OCI-LY7 (cell line): ENCODE data around the gene RAC2. TPM values are rescaled to one million over a fixed set of nuclear protein-coding genes. Genes with fewer than 3 reads are reported as not detected.

ENCODE experiments used
- BruUV-seq: library from RNA; stranded (reverse); fragments of 400-500 nt; replicated peaks from 2 replicates; lab custom pipeline; 2021; lab: Mats Ljungman, UMichigan
- CTCF ChIA-PET: fragments of 300-600 bp; sonication (Branson Sonifier 250); formaldehyde crosslinking; loops from one replicate; lab custom pipeline; 2022; ENCODE audit warnings: antibody characterized with exemption; ENCODE audit not compliant: unreplicated experiment; lab: Charles Lee
- POLR2A ChIA-PET: fragments of 300-600 bp; sonication (Branson Sonifier 250); formaldehyde crosslinking; loops from one replicate; lab custom pipeline; 2022; ENCODE audit warnings: antibody characterized with exemption; lab: Charles Lee
- DNase-seq: peaks from one replicate; pipeline ENCODE4 v3.0.0-alpha.2; 2015; ENCODE audit warnings: low spot score
- H2AFZ ChIP-seq: fragments of 200-600 bp; sonication (generic), shearing (Covaris generic); 2 replicates; pipeline ENCODE4 v1.6.1; 2014; ENCODE audit warnings: mild to moderate bottlenecking, antibody characterized with exemption, low read length, moderate library complexity
- H3K27ac ChIP-seq: fragments of 200-600 bp; sonication (generic); 2 replicates; pipeline ENCODE4 v1.5.1; 2014; ENCODE audit warnings: mixed run types, low read depth, mild to moderate bottlenecking, moderate library complexity, low read length, inconsistent platforms; ENCODE audit not compliant: poor library complexity, severe bottlenecking
- H3K36me3 ChIP-seq: fragments of 200-600 bp; sonication (generic); 2 replicates; pipeline ENCODE4 v1.6.1; 2014; ENCODE audit warnings: mild to moderate bottlenecking, antibody characterized with exemption, low read length, moderate library complexity, mixed read lengths; ENCODE audit not compliant: insufficient read depth
- H3K4me1 ChIP-seq: fragments of 200-600 bp; sonication (generic); 2 replicates; pipeline ENCODE4 v1.5.1; 2014; ENCODE audit warnings: mild to moderate bottlenecking, low read length; ENCODE audit not compliant: insufficient read depth, poor library complexity, severe bottlenecking
- H3K4me2 ChIP-seq: fragments of 200-600 bp; sonication (generic); 2 replicates; pipeline ENCODE4 v1.6.1; 2014; ENCODE audit warnings: mild to moderate bottlenecking, low read length
- H3K4me3 ChIP-seq: fragments of 200-600 bp; sonication (generic); 2 replicates; pipeline ENCODE4 v1.5.1; 2014; ENCODE audit warnings: mild to moderate bottlenecking, low read depth, low read length; ENCODE audit not compliant: poor library complexity, severe bottlenecking
- H3K79me2 ChIP-seq: fragments of 200-600 bp; sonication (generic); 2 replicates; pipeline ENCODE4 v1.6.1; 2016; ENCODE audit warnings: low read depth, mild to moderate bottlenecking, low read length, moderate library complexity, mixed read lengths; ENCODE audit not compliant: insufficient read depth
- H3K9me2 ChIP-seq: fragments of 200-600 bp; sonication (generic); 2 replicates; pipeline ENCODE4 v1.6.1; 2016; ENCODE audit warnings: mild to moderate bottlenecking, low read length, mixed read lengths; ENCODE audit not compliant: insufficient read depth
- H3K9me3 ChIP-seq: fragments of 200-600 bp; sonication (generic); 2 replicates; pipeline ENCODE4 v1.6.1; 2014; ENCODE audit warnings: mild to moderate bottlenecking, mixed run types, low read length, mixed read lengths
- H4K20me1 ChIP-seq: fragments of 200-600 bp; sonication (generic); 2 replicates; pipeline ENCODE4 v1.6.1; 2014; ENCODE audit warnings: mild to moderate bottlenecking, antibody characterized with exemption, low read length, moderate library complexity, mixed read lengths; ENCODE audit not compliant: insufficient read depth
- CTCF ChIP-seq: fragments of 200-600 bp; sonication (generic); conservative IDR thresholded peaks from 2 replicates; pipeline ENCODE4 v1.5.1; 2014; ENCODE audit warnings: mild to moderate bottlenecking, antibody characterized with exemption, low read length, moderate library complexity, mixed read lengths
- EZH2phosphoT487 ChIP-seq: fragments of 200-600 bp; sonication (generic); IDR thresholded peaks from 2 replicates; pipeline ENCODE4 v1.6.1; 2018; ENCODE audit warnings: low read depth, borderline replicate concordance, mild to moderate bottlenecking, mixed run types, antibody characterized with exemption, low read length, moderate library complexity, mixed read lengths
- intact Hi-C: fragments of 100-400 bp; cut with micrococcal nuclease; formaldehyde crosslinking; loops from one replicate; pipeline ENCODE4 v1.10.0; 2022; ENCODE audit not compliant: unreplicated experiment
- total RNA-seq, 2 experiments: library from RNA; depleted of rRNA in 1 of 2; stranded (reverse); fragments of >200 nt in 1 of 2; shearing (Covaris generic) in 1 of 2; gene quantifications; 2 replicates each; pipeline ENCODE4 v1.2.3, GENCODE V29; 2014 to 2022

Gene RAC2
- total RNA-seq, 2 experiments from 2014 or later, result 142 to 321 TPM

GRCh38 chr22:37245740-37246139, 1.7 kb upstream of the RAC2 start:
- no peak for DNase-seq
- peak overlapping the region; percentile 97 for H3K4me3 ChIP-seq
- H3K4me2 ChIP-seq, result peak overlapping the region; percentile 99
- ChIA-PET CTCF (interaction anchor here (1.7 to 3.9 kb wide), 3 partner anchors 15 to 46 kb away, joined by 6 to 20 read pairs (median 8); no protein-coding TSS in a partner anchor), POLR2A (interaction anchor here (0.7 to 3.2 kb wide), 4 partner anchors 14 to 201 kb away, joined by 3 to 19 read pairs (median 5); no protein-coding TSS in a partner anchor)
- H4K20me1 ChIP-seq, result peaks cover 5% of the 10 kb centered on the region; the same call in 1 of the 2 replicates
- no TSS peak for BruUV-seq
- peak overlapping the region; percentile 93 for H3K27ac ChIP-seq
- peaks cover 33% of the 10 kb centered on the region for H3K79me2 ChIP-seq
- peaks cover 23% of the 10 kb centered on the region for H3K36me3 ChIP-seq
- no peaks in the 10 kb centered on the region for H3K9me3 ChIP-seq
- intact Hi-C loops, result loop anchor here (2.0 kb wide), 1 partner anchor 27 kb away; no protein-coding TSS in a partner anchor
- TF ChIP-seq EZH2phosphoT487 (no peak), CTCF (no peak)
- H3K9me2 ChIP-seq, result no peaks in the 10 kb centered on the region
- H3K4me1 ChIP-seq, result peaks cover 68% of the 10 kb centered on the region
- H2AFZ ChIP-seq, result peak overlapping the region; percentile 44; the same call in 1 of the 2 replicates

GRCh38 chr22:37244922-37245722, 1.1 kb upstream of the RAC2 start:
- peaks cover 5% of the 10 kb centered on the region; the same call in 1 of the 2 replicates for H4K20me1 ChIP-seq
- no peaks in the 10 kb centered on the region for H3K9me3 ChIP-seq
- H3K27ac ChIP-seq, result peak overlapping the region; percentile 93
- TF ChIP-seq EZH2phosphoT487, result no peak
- peak; percentile 91 for DNase-seq
- intact Hi-C loops, result loop anchor here (2.0 kb wide), 1 partner anchor 26 kb away; no protein-coding TSS in a partner anchor
- BruUV-seq, result no TSS peak
- peaks cover 72% of the 10 kb centered on the region for H3K4me1 ChIP-seq
- H3K4me2 ChIP-seq, result peak overlapping the region; percentile 99
- H3K79me2 ChIP-seq, result peaks cover 35% of the 10 kb centered on the region
- peak overlapping the region; percentile 44; the same call in 1 of the 2 replicates for H2AFZ ChIP-seq
- ChIA-PET CTCF (interaction anchor here (1.7 to 3.9 kb wide), 3 partner anchors 15 to 46 kb away, joined by 6 to 20 read pairs (median 8); no protein-coding TSS in a partner anchor), POLR2A (interaction anchor here (0.6 to 3.9 kb wide), 8 partner anchors 15 to 335 kb away, joined by 3 to 26 read pairs (median 6); partner anchors contain the start of gene LGALS2)
- no peaks in the 10 kb centered on the region for H3K9me2 ChIP-seq
- H3K4me3 ChIP-seq, result peak overlapping the region; percentile 97
- H3K36me3 ChIP-seq, result peaks cover 29% of the 10 kb centered on the region

- peak overlapping the region; percentile 99 for H3K4me2 ChIP-seq
- DNase-seq, result no peak
- H3K4me3 ChIP-seq, result peak overlapping the region; percentile 97
- H4K20me1 ChIP-seq, result peaks cover 5% of the 10 kb centered on the region; the same call in 1 of the 2 replicates
- peak overlapping the region; percentile 93 for H3K27ac ChIP-seq
- no peaks in the 10 kb centered on the region for H3K9me2 ChIP-seq
- H3K4me1 ChIP-seq, result peaks cover 80% of the 10 kb centered on the region
- H3K79me2 ChIP-seq, result peaks cover 45% of the 10 kb centered on the region
- ChIA-PET CTCF (interaction anchor here (0.6 to 3.9 kb wide), 7 partner anchors 14 to 375 kb away, joined by 3 to 20 read pairs (median 5); no protein-coding TSS in a partner anchor), POLR2A (interaction anchor here (0.6 to 3.9 kb wide), 7 partner anchors 12 to 47 kb away, joined by 3 to 26 read pairs (median 4); no protein-coding TSS in a partner anchor)
- no TSS peak for BruUV-seq
- intact Hi-C loops, result loop anchor here (1.0 to 2.0 kb wide), 2 partner anchors 16 to 25 kb away; no protein-coding TSS in a partner anchor
- H2AFZ ChIP-seq, result no peak overlapping the region
- no peaks in the 10 kb centered on the region for H3K9me3 ChIP-seq
- TF ChIP-seq CTCF (no peak), EZH2phosphoT487 (no peak)
- H3K36me3 ChIP-seq, result peaks cover 45% of the 10 kb centered on the region
Observed at GRCh38 chr22:37243402-37244113, 511 bp downstream of the RAC2 start.
